Activated T-cell treated with anti-CD3 and anti-CD28 coated beads for 48 hours (primary cell): Measurements from ENCODE around the gene LAMB4.

Experiments used
- DNase-seq: peaks from one replicate; pipeline ENCODE4 v3.0.0-alpha.2; 2020; ENCODE audit warnings: low read depth

Gene LAMB4

GRCh38 chr7:108143658-108144420 is 13.7 kb upstream of the LAMB4 start:
- no peak for DNase-seq

- no peak for DNase-seq
Measured at GRCh38 chr7:108142675-108143259, 12.6 kb upstream of the LAMB4 start.

- DNase-seq, result no peak
Measured at GRCh38 chr7:108142180-108142579, 12.0 kb upstream of the LAMB4 start.

GRCh38 chr7:108140671-108141070 is 10.5 kb upstream of the LAMB4 start:
- DNase-seq, result no peak

GRCh38 chr7:108138911-108139310 is 8.8 kb upstream of the LAMB4 start:
- DNase-seq, result no peak

- no peak for DNase-seq
Measured at GRCh38 chr7:108137993-108138392, 7.8 kb upstream of the LAMB4 start.

- no peak for DNase-seq
Measured at GRCh38 chr7:108137040-108137439, 6.9 kb upstream of the LAMB4 start.

- no peak for DNase-seq
Measured at GRCh38 chr7:108136191-108136688, 6.1 kb upstream of the LAMB4 start.

- peak; percentile 21 for DNase-seq
Measured at GRCh38 chr7:108135446-108136190, 5.5 kb upstream of the LAMB4 start.

- DNase-seq, result no peak
Measured at GRCh38 chr7:108134486-108134885, 4.3 kb upstream of the LAMB4 start.

- DNase-seq, result no peak
Measured at GRCh38 chr7:108132551-108133265, 2.5 kb upstream of the LAMB4 start.

GRCh38 chr7:108129018-108129965 is 869 bp downstream of the LAMB4 start:
- no peak for DNase-seq

- no peak for DNase-seq
Measured at GRCh38 chr7:108128514-108128913, 1.6 kb downstream of the LAMB4 start.

GRCh38 chr7:108127461-108127860 is 2.7 kb downstream of the LAMB4 start:
- DNase-seq, result no peak

- no peak for DNase-seq
Measured at GRCh38 chr7:108124820-108125219, 5.3 kb downstream of the LAMB4 start.

GRCh38 chr7:108122181-108122580 is 8.0 kb downstream of the LAMB4 start:
- no peak for DNase-seq

- DNase-seq, result no peak
Measured at GRCh38 chr7:108120933-108121332, 9.2 kb downstream of the LAMB4 start.

- DNase-seq, result no peak
Measured at GRCh38 chr7:108120196-108120595, 10.0 kb downstream of the LAMB4 start.

GRCh38 chr7:108118959-108119358 is 11.2 kb downstream of the LAMB4 start:
- no peak for DNase-seq

GRCh38 chr7:108114117-108114841 is 15.9 kb downstream of the LAMB4 start:
- DNase-seq, result no peak
